GM06990 (cell line): ENCODE data around the gene AGMAT.

Source experiments
- DNase-seq: peaks from one replicate; pipeline ENCODE4 v3.0.0-alpha.2; 2011; ENCODE audit not compliant: insufficient read length; ENCODE audit errors: extremely low read depth
- H3K27me3 ChIP-seq: replicated peaks from 2 replicates; pipeline ENCODE4 v1.6.0; 2011; ENCODE audit warnings: low read length; ENCODE audit not compliant: control insufficient read depth, insufficient read depth
- H3K36me3 ChIP-seq: 2 replicates; pipeline ENCODE4 v1.5.1; 2011; ENCODE audit warnings: low read length; ENCODE audit not compliant: control insufficient read depth, insufficient read depth
- H3K4me3 ChIP-seq: replicated peaks from 2 replicates; pipeline ENCODE4 v1.5.1; 2011; ENCODE audit warnings: low read depth, mild to moderate bottlenecking, control low read depth, low read length
- CTCF ChIP-seq: IDR thresholded peaks from 2 replicates; pipeline ENCODE4 v1.5.1; 2011; ENCODE audit warnings: low read length, control low read depth, mild to moderate bottlenecking, inconsistent platforms; ENCODE audit not compliant: insufficient read depth, poor library complexity, severe bottlenecking

AGMAT gene

GRCh38 chr1:15579683-15580047 is 5.2 kb downstream of the AGMAT start:
- no peaks in the 10 kb centered on the region for H3K27me3 ChIP-seq
- no peak overlapping the region for H3K4me3 ChIP-seq
- TF ChIP-seq CTCF: no peak
- no peak for DNase-seq
- H3K36me3 ChIP-seq: peaks cover 2% of the 10 kb centered on the region

- Histone ChIP-seq H3K4me3 (no peak overlapping the region), H3K27me3 (no peaks in the 10 kb centered on the region), H3K36me3 (peaks cover 2% of the 10 kb centered on the region)
- DNase-seq: peak; percentile 39
- no peak for TF ChIP-seq CTCF
Observed at GRCh38 chr1:15578921-15579682, 5.7 kb downstream of the AGMAT start.

GRCh38 chr1:15577691-15578090 is 7.2 kb downstream of the AGMAT start:
- DNase-seq: no peak
- no peak for TF ChIP-seq CTCF
- Histone ChIP-seq H3K4me3 (no peak overlapping the region), H3K27me3 (no peaks in the 10 kb centered on the region), H3K36me3 (peaks cover 2% of the 10 kb centered on the region)

- peaks cover 2% of the 10 kb centered on the region for H3K36me3 ChIP-seq
- no peak overlapping the region for H3K4me3 ChIP-seq
- no peak for DNase-seq
- H3K27me3 ChIP-seq: no peaks in the 10 kb centered on the region
- no peak for TF ChIP-seq CTCF
Observed at GRCh38 chr1:15575549-15576150, 9.2 kb downstream of the AGMAT start.

GRCh38 chr1:15574741-15575140 is 10.1 kb downstream of the AGMAT start:
- TF ChIP-seq CTCF: no peak
- Histone ChIP-seq H3K4me3 (no peak overlapping the region), H3K27me3 (no peaks in the 10 kb centered on the region), H3K36me3 (peaks cover 2% of the 10 kb centered on the region)
- DNase-seq: no peak

- Histone ChIP-seq H3K4me3 (no peak overlapping the region), H3K27me3 (no peaks in the 10 kb centered on the region), H3K36me3 (peaks cover 5% of the 10 kb centered on the region)
- no peak for DNase-seq
- no peak for TF ChIP-seq CTCF
Observed at GRCh38 chr1:15573477-15573876, 11.4 kb downstream of the AGMAT start.
